ENCODE measurements around the gene TNRC6C. TPM values are rescaled to one million over a fixed set of nuclear protein-coding genes. Genes with fewer than 3 reads are reported as not detected.

TNRC6C gene
- polyA plus RNA-seq, 3 donors = 0.38 to 0.80 (median 0.46) TPM

DNA sequence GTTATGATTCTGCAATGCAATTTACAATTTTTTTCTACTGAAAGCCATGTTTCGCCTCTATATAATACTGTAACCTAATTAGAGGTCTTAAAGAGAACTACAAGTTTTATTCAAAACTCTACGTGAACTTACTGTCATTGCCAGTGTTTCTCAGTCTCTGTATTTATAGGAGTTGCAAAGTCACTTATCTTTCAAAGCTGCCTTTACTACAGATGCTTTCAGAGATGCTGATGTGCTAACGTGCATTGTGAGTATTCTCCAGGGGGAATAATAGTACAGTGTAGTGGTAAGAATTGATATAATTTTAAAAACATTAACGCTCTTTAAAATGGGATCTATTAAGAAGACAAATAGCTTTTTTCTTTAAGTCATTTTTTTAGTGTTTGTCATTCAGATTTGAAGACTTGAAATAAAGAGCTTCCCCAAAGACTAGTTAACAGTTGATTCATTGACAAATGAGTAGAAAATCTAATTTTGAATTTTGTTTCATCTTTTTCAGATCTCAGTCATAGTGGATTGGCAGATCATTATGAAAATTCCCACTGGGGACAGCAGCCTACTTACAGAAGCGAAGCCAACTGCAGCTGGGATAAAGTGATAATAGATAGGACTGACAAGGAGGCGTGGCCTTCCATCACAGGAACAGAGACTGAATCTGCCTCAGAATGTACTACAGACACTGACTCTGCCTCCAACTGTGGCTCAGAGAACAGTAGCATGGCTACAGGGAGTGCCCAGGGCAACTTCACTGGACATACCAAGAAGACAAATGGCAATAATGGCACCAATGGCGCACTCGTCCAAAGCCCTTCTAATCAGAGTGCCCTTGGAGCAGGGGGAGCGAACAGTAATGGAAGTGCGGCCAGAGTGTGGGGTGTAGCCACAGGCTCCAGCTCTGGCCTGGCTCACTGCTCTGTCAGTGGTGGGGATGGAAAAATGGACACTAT, 90.1 kb downstream of the TNRC6C start:
- H3K79me2 ChIP-seq (ENCODE audit: insufficient read depth, low read length) = no peaks in the 10 kb centered on the region
- intact Hi-C loops (cut with micrococcal nuclease) = no loop called here
- no peak overlapping the region for H3K4me2 ChIP-seq (replicated peaks; ENCODE audit: extremely low read depth, low read length, poor library complexity, severe bottlenecking)
- Mint-ChIP-seq H3K27ac (no peak overlapping the region), H3K36me3 (peaks cover 36 to 52% of the 10 kb centered on the region in 2 donors), H3K4me1 (peaks cover 5% of the 10 kb centered on the region), H3K27me3 (ENCODE audit: low read depth in 3 of 3) (peaks cover 0 to 3% (median 1%) of the 10 kb centered on the region in 3 donors), H3K9me3 (peaks cover 0 to 4% (median 0%) of the 10 kb centered on the region in 7 donors), H3K4me3 (no peak overlapping the region)
- no peak overlapping the region for H2AFZ ChIP-seq (ENCODE audit: insufficient read depth, low read depth, low read length, poor library complexity, severe bottlenecking)
- no peaks in the 10 kb centered on the region for H4K20me1 ChIP-seq (ENCODE audit: insufficient read depth, low read length)
- peaks cover 21 to 34% of the 10 kb centered on the region in 2 donors for H3K36me3 ChIP-seq (replicated peaks in 1 of 2; ENCODE audit: control insufficient read depth in 1 of 2, insufficient read depth in 2 of 2, low read length in 2 of 2)
- H3K4me1 ChIP-seq (ENCODE audit: control insufficient read depth in 1 of 2, insufficient read depth in 2 of 2, low read length in 2 of 2) = no peaks in the 10 kb centered on the region
- no peak overlapping the region for H3K9ac ChIP-seq (ENCODE audit: insufficient read depth, low read length, poor library complexity, severe bottlenecking)
- TF ChIP-seq, protein P1, sequence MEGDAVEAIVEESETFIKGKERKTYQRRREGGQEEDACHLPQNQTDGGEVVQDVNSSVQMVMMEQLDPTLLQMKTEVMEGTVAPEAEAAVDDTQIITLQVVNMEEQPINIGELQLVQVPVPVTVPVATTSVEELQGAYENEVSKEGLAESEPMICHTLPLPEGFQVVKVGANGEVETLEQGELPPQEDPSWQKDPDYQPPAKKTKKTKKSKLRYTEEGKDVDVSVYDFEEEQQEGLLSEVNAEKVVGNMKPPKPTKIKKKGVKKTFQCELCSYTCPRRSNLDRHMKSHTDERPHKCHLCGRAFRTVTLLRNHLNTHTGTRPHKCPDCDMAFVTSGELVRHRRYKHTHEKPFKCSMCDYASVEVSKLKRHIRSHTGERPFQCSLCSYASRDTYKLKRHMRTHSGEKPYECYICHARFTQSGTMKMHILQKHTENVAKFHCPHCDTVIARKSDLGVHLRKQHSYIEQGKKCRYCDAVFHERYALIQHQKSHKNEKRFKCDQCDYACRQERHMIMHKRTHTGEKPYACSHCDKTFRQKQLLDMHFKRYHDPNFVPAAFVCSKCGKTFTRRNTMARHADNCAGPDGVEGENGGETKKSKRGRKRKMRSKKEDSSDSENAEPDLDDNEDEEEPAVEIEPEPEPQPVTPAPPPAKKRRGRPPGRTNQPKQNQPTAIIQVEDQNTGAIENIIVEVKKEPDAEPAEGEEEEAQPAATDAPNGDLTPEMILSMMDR (IDR thresholded peaks at IDR 0.05) = no peak
- H3K9me3 ChIP-seq (replicated peaks in 1 of 2; ENCODE audit: control insufficient read depth in 1 of 2, insufficient read depth in 1 of 2, low read length in 2 of 2) = no peaks in the 10 kb centered on the region
- no peaks in the 10 kb centered on the region for H3K27me3 ChIP-seq (ENCODE audit: control insufficient read depth in 2 of 2, insufficient read depth in 2 of 2, low read length in 2 of 2)
- 100% methylated on average over 1 of the region's 10 CpGs for WGBS (ENCODE audit: insufficient coverage)
- DNase-seq = no peak
- no peak overlapping the region for H3K27ac ChIP-seq (ENCODE audit: low read depth in 1 of 2, low read length in 2 of 2)
- H3K4me3 ChIP-seq (replicated peaks in 1 of 3; ENCODE audit: low read depth in 2 of 3, low read length in 3 of 3) = no peak overlapping the region

- intact Hi-C loops (cut with micrococcal nuclease) = no loop called here
- Mint-ChIP-seq H3K27me3 (ENCODE audit: low read depth in 3 of 3) (peaks cover 0 to 3% (median 1%) of the 10 kb centered on the region in 3 donors), H3K36me3 (peaks cover 37 to 51% of the 10 kb centered on the region in 2 donors), H3K4me3 (no peak overlapping the region), H3K4me1 (peaks cover 5% of the 10 kb centered on the region), H3K9me3 (peaks cover 0 to 4% (median 0%) of the 10 kb centered on the region in 7 donors), H3K27ac (peak overlapping the region in 3 of 7 donors; percentile 14 to 65 (median 52))
- H3K27ac ChIP-seq (ENCODE audit: low read depth in 1 of 2, low read length in 2 of 2) = no peak overlapping the region
- DNase-seq = no peak
- H4K20me1 ChIP-seq (ENCODE audit: insufficient read depth, low read length) = no peaks in the 10 kb centered on the region
- no peaks in the 10 kb centered on the region for H3K4me1 ChIP-seq (ENCODE audit: control insufficient read depth in 1 of 2, insufficient read depth in 2 of 2, low read length in 2 of 2)
- H3K4me2 ChIP-seq (replicated peaks; ENCODE audit: extremely low read depth, low read length, poor library complexity, severe bottlenecking) = no peak overlapping the region
- no peak overlapping the region for H2AFZ ChIP-seq (ENCODE audit: insufficient read depth, low read depth, low read length, poor library complexity, severe bottlenecking)
- H3K79me2 ChIP-seq (ENCODE audit: insufficient read depth, low read length) = no peaks in the 10 kb centered on the region
- H3K36me3 ChIP-seq (replicated peaks in 1 of 2; ENCODE audit: control insufficient read depth in 1 of 2, insufficient read depth in 2 of 2, low read length in 2 of 2) = peaks cover 21 to 44% of the 10 kb centered on the region in 2 donors
- no peak overlapping the region for H3K9ac ChIP-seq (ENCODE audit: insufficient read depth, low read length, poor library complexity, severe bottlenecking)
- TF ChIP-seq, protein P1 (IDR thresholded peaks at IDR 0.05) = no peak
- no peaks in the 10 kb centered on the region for H3K27me3 ChIP-seq (ENCODE audit: control insufficient read depth in 2 of 2, insufficient read depth in 2 of 2, low read length in 2 of 2)
- H3K9me3 ChIP-seq (replicated peaks in 1 of 2; ENCODE audit: control insufficient read depth in 1 of 2, insufficient read depth in 1 of 2, low read length in 2 of 2) = no peaks in the 10 kb centered on the region
- H3K4me3 ChIP-seq (replicated peaks in 1 of 3; ENCODE audit: low read depth in 2 of 3, low read length in 3 of 3) = no peak overlapping the region
- 86% methylated on average over 1 of the region's 2 CpGs for WGBS (ENCODE audit: insufficient coverage)
These were observed 91.1 kb downstream of the TNRC6C start for GRCh38 chr17:78049609-78050008.

All from CD14-positive monocyte (primary cell).